ENCODE results near the gene ZBTB7B. TPM values are rescaled to one million over a fixed set of nuclear protein-coding genes. Genes with fewer than 3 reads are reported as not detected.
A peak's percentile ranks its signal among the peaks of the same experiment; 100 is the strongest.

ZBTB7B gene
- total and polyA plus RNA-seq, 7 experiments from 2014 or later = 3.0 to 139 (median 57.2) TPM

DNA sequence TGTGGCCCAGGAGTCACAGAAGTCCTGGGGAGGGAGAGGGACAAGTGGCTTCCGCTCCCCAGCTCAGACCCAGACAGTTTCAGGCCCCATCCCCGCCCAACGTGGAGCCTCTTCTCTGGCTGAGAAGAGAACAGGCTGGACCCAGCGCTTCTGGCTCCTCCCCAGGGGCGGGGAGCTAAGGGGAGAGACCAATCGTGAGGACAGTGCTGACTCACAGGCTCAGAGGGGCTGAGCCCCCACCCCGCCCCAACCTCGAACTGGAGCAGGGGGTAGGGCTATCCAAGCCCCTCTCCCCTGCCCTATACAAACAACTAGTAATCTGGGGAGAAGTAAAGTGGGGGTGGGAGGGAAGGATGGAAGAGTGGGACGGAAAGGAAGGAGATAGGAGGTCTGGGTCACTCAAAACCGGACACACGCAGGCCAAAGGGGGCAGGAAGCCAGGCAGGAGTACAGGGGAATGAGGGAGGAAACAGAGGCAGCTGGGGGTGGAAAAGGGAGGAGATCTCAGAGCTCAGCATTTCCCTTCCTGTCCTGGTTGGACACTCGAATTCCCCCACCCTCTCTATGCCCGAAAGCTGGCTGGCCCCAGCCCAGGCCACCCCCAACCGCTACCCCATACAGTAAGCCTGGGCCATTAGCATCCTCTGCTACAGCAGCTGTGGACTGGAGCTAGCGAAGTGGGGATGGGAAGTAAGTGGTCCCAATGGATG, 31.8 kb upstream of the ZBTB7B start, which contains the start of gene SHC1:
Gene SHC1 (minus strand): TSS at position 117 of the 710 bp plus-strand sequence. CDS start 221 bp downstream, outside the sequence.
- no peak for ATAC-seq
- peaks cover 0 to 2% (median 0%) of the 10 kb centered on the region in 11 donors for H3K9me3 Mint-ChIP-seq
- peak within 1 kb of the TSS; percentile 37 to 71 (median 54) for H3K4me3 Mint-ChIP-seq
- no peak within 1 kb of the TSS for H3K4me3 ChIP-seq (ENCODE audit: low read length)
- H3K27me3 Mint-ChIP-seq = no peaks in the 10 kb centered on the region
- peak within 1 kb of the TSS; percentile 51 to 93 (median 82) for H3K27ac Mint-ChIP-seq
- H3K9me3 ChIP-seq (ENCODE audit: control insufficient read depth in 2 of 3, low read length in 3 of 3) = no peaks in the 10 kb centered on the region
- POLR2A ChIA-PET = interaction anchor here (0.9 to 11.7 kb wide), 9 partner anchors 10 to 73 kb away, joined by 3 to 160 read pairs (median 4); partner anchors contain the start of genes FLAD1, PBXIP1 and PYGO2
- peaks cover 27 to 48% (median 34%) of the 10 kb centered on the region in 7 donors for H3K4me1 Mint-ChIP-seq
- peak within 1 kb of the TSS; percentile 51 for H3K27ac ChIP-seq (ENCODE audit: low read depth, low read length)
- peaks cover 20 to 27% of the 10 kb centered on the region in 2 donors for H3K4me1 ChIP-seq (ENCODE audit: control insufficient read depth in 2 of 2, insufficient read depth in 2 of 2, low read length in 2 of 2)
- H3K36me3 ChIP-seq (ENCODE audit: control insufficient read depth in 2 of 3, insufficient read depth in 3 of 3, low read length in 3 of 3) = peaks cover 11 to 54% (median 15%) of the 10 kb centered on the region in 3 experiments
- H3K36me3 Mint-ChIP-seq = peaks cover 0 to 15% (median 0%) of the 10 kb centered on the region in 5 donors
- CTCF ChIA-PET = interaction anchor here (0.5 to 10.5 kb wide), 5 partner anchors 12 to 63 kb away, joined by 3 to 94 read pairs (median 5); partner anchors contain the start of gene FLAD1
- peak in 1 of 9 donors; percentile 52 for DNase-seq
- no peaks in the 10 kb centered on the region for H3K27me3 ChIP-seq (ENCODE audit: control insufficient read depth in 2 of 2, insufficient read depth in 2 of 2, low read length in 2 of 2)
- intact Hi-C loops (cut with micrococcal nuclease) = loop anchor here in 1 of 2 donors (10.0 kb wide), 1 partner anchor 354 kb away; the partner anchor contains the start of gene RUSC1

DNA sequence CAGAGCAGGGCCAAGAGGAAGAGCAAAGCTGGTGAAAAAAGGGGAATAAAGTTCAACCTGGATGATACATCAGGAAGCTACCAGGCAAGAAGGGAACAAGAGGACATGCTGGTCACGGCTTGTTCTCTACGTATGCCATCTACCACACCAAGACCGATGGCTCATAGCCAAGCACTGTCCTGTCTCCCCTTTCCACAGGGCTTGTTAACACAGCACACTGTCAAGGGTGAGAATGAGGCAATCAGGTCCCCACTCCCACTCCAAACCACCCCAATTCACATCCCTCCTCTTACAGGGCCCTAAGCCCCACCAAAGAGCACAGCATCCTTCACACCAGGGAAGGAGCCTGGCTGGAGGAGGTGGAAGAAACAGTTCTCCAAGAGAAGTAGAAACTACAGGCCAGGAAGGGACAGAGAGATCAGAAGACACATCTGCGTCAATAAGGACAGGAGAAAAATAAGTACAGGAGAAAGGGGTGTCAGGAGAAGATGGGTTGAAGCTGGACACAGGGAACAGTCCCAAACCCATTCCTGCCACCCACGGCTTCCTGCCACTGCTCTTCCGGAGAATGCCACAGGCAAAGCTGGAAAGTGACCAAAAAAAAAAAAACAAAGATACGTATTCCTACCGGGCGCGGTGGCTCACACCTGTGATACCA, 31.1 kb upstream of the ZBTB7B start:
- peaks cover 23 to 34% of the 10 kb centered on the region in 2 donors for H3K4me1 ChIP-seq (ENCODE audit: control insufficient read depth in 2 of 2, insufficient read depth in 2 of 2, low read length in 2 of 2)

DNA sequence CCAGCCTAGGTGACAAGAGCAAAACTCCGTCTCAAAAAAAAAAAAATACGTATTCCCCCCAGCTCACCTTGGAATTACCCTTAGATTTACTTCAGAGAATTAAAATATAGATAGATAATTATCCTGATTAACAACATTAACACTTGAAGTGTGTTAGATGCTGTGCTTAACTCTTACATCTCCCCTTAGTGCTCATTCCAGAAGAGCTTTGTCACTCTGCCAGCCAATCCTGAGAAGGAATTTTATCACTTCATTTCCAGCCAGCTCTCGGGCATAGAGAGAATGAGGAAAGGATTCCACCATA, 30.4 kb upstream of the ZBTB7B start:
- peaks cover 0 to 15% (median 0%) of the 10 kb centered on the region in 5 donors for H3K36me3 Mint-ChIP-seq
- no peaks in the 10 kb centered on the region for H3K27me3 ChIP-seq (ENCODE audit: control insufficient read depth in 2 of 2, insufficient read depth in 2 of 2, low read length in 2 of 2)
- no peaks in the 10 kb centered on the region for H3K9me3 ChIP-seq (ENCODE audit: control insufficient read depth in 2 of 3, low read length in 3 of 3)
- H3K27me3 Mint-ChIP-seq = no peaks in the 10 kb centered on the region
- no peak for DNase-seq
- POLR2A ChIA-PET = interaction anchor here (0.9 to 11.7 kb wide), 4 partner anchors 9 to 45 kb away, joined by 3 to 160 read pairs (median 4); partner anchors contain the start of genes PBXIP1 and PYGO2
- H3K4me1 ChIP-seq (ENCODE audit: control insufficient read depth in 2 of 2, insufficient read depth in 2 of 2, low read length in 2 of 2) = peaks cover 28 to 35% of the 10 kb centered on the region in 2 donors
- ATAC-seq = no peak
- H3K4me3 Mint-ChIP-seq = peak overlapping the region in 1 of 10 donors; percentile 52
- CTCF ChIA-PET = interaction anchor here (0.7 to 10.5 kb wide), 6 partner anchors 11 to 197 kb away, joined by 3 to 94 read pairs (median 4); partner anchors contain the start of gene FLAD1
- H3K27ac ChIP-seq (ENCODE audit: low read depth, low read length) = peak overlapping the region; percentile 40
- H3K9me3 Mint-ChIP-seq = peaks cover 0 to 2% (median 0%) of the 10 kb centered on the region in 11 donors
- intact Hi-C loops (cut with micrococcal nuclease) = loop anchor here in 1 of 2 donors (10.0 kb wide), 1 partner anchor 353 kb away; the partner anchor contains the start of gene RUSC1
- peaks cover 27 to 47% (median 34%) of the 10 kb centered on the region in 7 donors for H3K4me1 Mint-ChIP-seq
- no peak overlapping the region for H3K4me3 ChIP-seq (ENCODE audit: low read length)
- H3K27ac Mint-ChIP-seq = peak overlapping the region in 4 of 9 donors; percentile 66 to 80 (median 79)
- H3K36me3 ChIP-seq (ENCODE audit: control insufficient read depth in 2 of 3, insufficient read depth in 3 of 3, low read length in 3 of 3) = peaks cover under 1 to 41% (median 5%) of the 10 kb centered on the region in 3 experiments

More for the DNA sequence above, 31.1 kb upstream of the ZBTB7B start:
- Mint-ChIP-seq H3K27me3 (no peaks in the 10 kb centered on the region), H3K4me1 (peaks cover 27 to 48% (median 34%) of the 10 kb centered on the region in 7 donors), H3K9me3 (peaks cover 0 to 2% (median 0%) of the 10 kb centered on the region in 11 donors), H3K27ac (peak overlapping the region in 7 of 9 donors; percentile 38 to 93 (median 78)), H3K4me3 (peak overlapping the region in 9 of 10 donors; percentile 37 to 71 (median 55)), H3K36me3 (peaks cover 0 to 15% (median 0%) of the 10 kb centered on the region in 5 donors)
- ChIA-PET POLR2A (interaction anchor here (0.9 to 11.7 kb wide), 6 partner anchors 10 to 46 kb away, joined by 3 to 160 read pairs (median 4); partner anchors contain the start of genes FLAD1, PBXIP1 and PYGO2), CTCF (interaction anchor here (0.5 to 10.5 kb wide), 7 partner anchors 11 to 85 kb away, joined by 4 to 94 read pairs (median 5); partner anchors contain the start of gene FLAD1)
- Histone ChIP-seq H3K9me3 (ENCODE audit: control insufficient read depth in 2 of 3, low read length in 3 of 3) (no peaks in the 10 kb centered on the region), H3K36me3 (ENCODE audit: control insufficient read depth in 2 of 3, insufficient read depth in 3 of 3, low read length in 3 of 3) (peaks cover 8 to 48% (median 11%) of the 10 kb centered on the region in 3 experiments), H3K27me3 (ENCODE audit: control insufficient read depth in 2 of 2, insufficient read depth in 2 of 2, low read length in 2 of 2) (no peaks in the 10 kb centered on the region), H3K27ac (ENCODE audit: low read depth, low read length) (peak overlapping the region; percentile 51), H3K4me3 (ENCODE audit: low read length) (no peak overlapping the region)
- DNase-seq = no peak
- intact Hi-C loops (cut with micrococcal nuclease) = loop anchor here in 1 of 2 donors (10.0 kb wide), 1 partner anchor 353 kb away; the partner anchor contains the start of gene RUSC1
- no peak for ATAC-seq

DNA sequence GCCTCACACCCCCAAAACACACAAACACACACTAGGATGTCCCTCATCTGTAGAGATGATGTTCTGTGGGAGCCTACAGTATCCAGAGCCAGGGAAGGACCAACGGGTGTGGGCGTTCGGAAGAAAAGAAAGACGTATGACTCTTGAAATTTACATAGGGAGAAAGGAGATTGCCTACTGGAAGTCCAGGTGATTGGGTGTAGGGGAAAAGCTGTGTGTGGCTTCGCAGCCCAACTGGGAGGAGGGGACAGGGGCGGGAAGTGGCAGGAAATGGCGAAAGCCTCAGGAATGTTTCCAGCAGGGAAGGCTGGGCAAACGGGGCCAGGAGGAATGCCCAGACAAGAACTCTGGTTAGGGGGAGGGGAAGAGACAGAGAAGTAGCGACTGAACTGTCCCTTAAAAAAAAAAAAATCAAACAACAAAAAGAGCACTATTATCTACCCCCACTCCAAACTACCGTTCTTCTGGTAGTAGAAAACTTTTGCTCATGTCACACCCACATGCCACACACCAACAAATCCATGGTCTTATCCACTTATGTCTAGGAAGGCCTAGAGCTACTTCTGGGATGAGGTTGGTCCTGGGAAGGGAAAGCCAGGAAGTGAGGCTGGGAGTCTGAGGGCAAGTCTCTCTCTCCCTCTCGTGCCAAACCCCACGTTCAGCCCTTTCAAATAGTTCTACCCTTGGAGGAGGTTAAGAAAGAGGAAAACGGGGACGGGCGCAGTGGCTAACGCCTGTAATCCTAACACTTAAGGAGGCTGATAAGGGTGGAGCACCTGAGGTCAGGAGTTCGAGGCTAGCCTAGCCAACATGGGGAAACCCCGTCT, 29.9 kb upstream of the ZBTB7B start:
- H3K4me3 ChIP-seq (ENCODE audit: low read length) = no peak overlapping the region
- H3K27me3 ChIP-seq (ENCODE audit: control insufficient read depth in 2 of 2, insufficient read depth in 2 of 2, low read length in 2 of 2) = no peaks in the 10 kb centered on the region
- peaks cover 0 to 15% (median 0%) of the 10 kb centered on the region in 5 donors for H3K36me3 Mint-ChIP-seq
- intact Hi-C loops (cut with micrococcal nuclease) = loop anchor here (1.0 to 10.0 kb wide), 2 partner anchors 35 to 352 kb away; partner anchors contain the start of gene RUSC1 (in 1 of the 2)
- H3K9me3 ChIP-seq (ENCODE audit: control insufficient read depth in 2 of 3, low read length in 3 of 3) = no peaks in the 10 kb centered on the region
- peak overlapping the region in 1 of 10 donors; percentile 52 for H3K4me3 Mint-ChIP-seq
- H3K27me3 Mint-ChIP-seq = no peaks in the 10 kb centered on the region
- ATAC-seq (no peak), DNase-seq (peak in 1 of 9 donors; percentile 13)
- ChIA-PET CTCF (interaction anchor here (0.7 to 10.5 kb wide), 6 partner anchors 11 to 197 kb away, joined by 3 to 94 read pairs (median 4); partner anchors contain the start of genes FLAD1 and PMVK), POLR2A (interaction anchor here (0.6 to 11.7 kb wide), 14 partner anchors 8 to 81 kb away, joined by 3 to 160 read pairs (median 6); partner anchors contain the start of genes FLAD1, PBXIP1 and PYGO2)
- peaks cover 0 to 35% (median 5%) of the 10 kb centered on the region in 3 experiments for H3K36me3 ChIP-seq (ENCODE audit: control insufficient read depth in 2 of 3, insufficient read depth in 3 of 3, low read length in 3 of 3)
- peaks cover 33 to 47% (median 35%) of the 10 kb centered on the region in 7 donors for H3K4me1 Mint-ChIP-seq
- H3K9me3 Mint-ChIP-seq = peaks cover 0 to 2% (median 0%) of the 10 kb centered on the region in 11 donors
- H3K4me1 ChIP-seq (ENCODE audit: control insufficient read depth in 2 of 2, insufficient read depth in 2 of 2, low read length in 2 of 2) = peaks cover 28 to 35% of the 10 kb centered on the region in 2 donors
- H3K27ac Mint-ChIP-seq = peak overlapping the region in 5 of 9 donors; percentile 66 to 80 (median 80)
- H3K27ac ChIP-seq (ENCODE audit: low read depth, low read length) = peak overlapping the region; percentile 94

DNA sequence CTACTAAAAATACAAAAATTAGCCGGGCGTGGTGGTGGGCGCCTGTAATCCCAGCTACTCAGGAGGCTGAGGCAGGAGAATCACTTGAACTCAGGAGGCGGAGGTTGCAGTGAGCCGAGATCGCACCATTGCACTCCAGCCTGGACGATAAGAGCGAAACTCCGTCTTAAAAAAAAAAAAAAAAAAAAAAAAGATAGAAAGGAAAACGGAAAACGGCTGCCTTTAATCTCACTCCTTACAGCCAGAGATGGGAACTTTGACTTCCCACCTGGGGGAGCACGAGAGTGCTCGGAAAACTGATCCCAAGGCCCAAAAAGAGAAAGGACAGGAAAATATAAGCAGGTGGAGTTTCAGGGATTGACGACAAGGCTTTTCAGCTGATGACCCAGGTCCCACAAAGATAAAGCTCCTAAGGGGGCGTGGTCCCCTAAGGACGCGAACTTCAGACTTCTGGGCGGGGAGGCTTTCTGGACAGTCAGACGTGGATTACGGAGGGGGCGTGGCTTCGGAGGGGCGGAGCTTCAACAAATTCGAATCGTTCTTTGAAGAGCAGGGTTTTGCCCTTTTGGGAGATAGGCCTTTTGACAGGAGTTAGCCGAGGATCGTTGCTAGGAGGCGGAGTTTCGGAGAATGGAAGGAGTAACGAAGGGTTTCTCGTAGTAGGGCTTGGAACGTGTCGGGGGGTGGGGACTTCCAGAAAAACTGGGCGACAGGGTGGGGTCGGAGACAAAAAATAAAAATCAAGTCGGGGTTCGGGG, 29.1 kb upstream of the ZBTB7B start:
- H3K9me3 Mint-ChIP-seq = peaks cover 0 to 2% (median 0%) of the 10 kb centered on the region in 11 donors
- peaks cover 28 to 35% of the 10 kb centered on the region in 2 donors for H3K4me1 ChIP-seq (ENCODE audit: control insufficient read depth in 2 of 2, insufficient read depth in 2 of 2, low read length in 2 of 2)
- H3K27me3 ChIP-seq (ENCODE audit: control insufficient read depth in 2 of 2, insufficient read depth in 2 of 2, low read length in 2 of 2) = no peaks in the 10 kb centered on the region
- H3K36me3 ChIP-seq (ENCODE audit: control insufficient read depth in 2 of 3, insufficient read depth in 3 of 3, low read length in 3 of 3) = peaks cover 0 to 27% (median 0%) of the 10 kb centered on the region in 3 experiments
- H3K4me3 Mint-ChIP-seq = no peak overlapping the region
- H3K4me1 Mint-ChIP-seq = peaks cover 30 to 42% (median 35%) of the 10 kb centered on the region in 7 donors
- peak overlapping the region; percentile 82 for H3K4me3 ChIP-seq (ENCODE audit: low read length)
- H3K36me3 Mint-ChIP-seq = peaks cover 0 to 13% (median 0%) of the 10 kb centered on the region in 5 donors
- ATAC-seq (peak; percentile 37), DNase-seq (peak; percentile 72 to 90 (median 79))
- intact Hi-C loops (cut with micrococcal nuclease) = loop anchor here (1.0 to 10.0 kb wide), 13 partner anchors 10 to 415 kb away; partner anchors contain the start of genes ADAM15 (in 2 of the 2), FLAD1 (in 2 of the 2), PYGO2 (in 2 of the 2) and UBE2Q1 (in 2 of the 2)
- no peaks in the 10 kb centered on the region for H3K27me3 Mint-ChIP-seq
- H3K27ac Mint-ChIP-seq = peak overlapping the region in 1 of 9 donors; percentile 80
- H3K9me3 ChIP-seq (ENCODE audit: control insufficient read depth in 2 of 3, low read length in 3 of 3) = no peaks in the 10 kb centered on the region
- POLR2A ChIA-PET = interaction anchor here (0.6 to 11.7 kb wide), 14 partner anchors 10 to 598 kb away, joined by 3 to 160 read pairs (median 6); partner anchors contain the start of genes FLAD1, PBXIP1, PMVK and PYGO2
- peak overlapping the region; percentile 94 for H3K27ac ChIP-seq (ENCODE audit: low read depth, low read length)
- CTCF ChIA-PET = interaction anchor here (0.7 to 10.5 kb wide), 8 partner anchors 26 to 414 kb away, joined by 3 to 94 read pairs (median 4); partner anchors contain the start of gene PMVK

All from naive thymus-derived CD4-positive, alpha-beta T cell (primary cell).